ENCODE measurements around the gene SLCO3A1. TPM values are rescaled to one million over a fixed set of nuclear protein-coding genes. Genes with fewer than 3 reads are reported as not detected.

SLCO3A1 gene
- total RNA-seq, 1 donor from 2014 or later = 1.2 TPM

DNA sequence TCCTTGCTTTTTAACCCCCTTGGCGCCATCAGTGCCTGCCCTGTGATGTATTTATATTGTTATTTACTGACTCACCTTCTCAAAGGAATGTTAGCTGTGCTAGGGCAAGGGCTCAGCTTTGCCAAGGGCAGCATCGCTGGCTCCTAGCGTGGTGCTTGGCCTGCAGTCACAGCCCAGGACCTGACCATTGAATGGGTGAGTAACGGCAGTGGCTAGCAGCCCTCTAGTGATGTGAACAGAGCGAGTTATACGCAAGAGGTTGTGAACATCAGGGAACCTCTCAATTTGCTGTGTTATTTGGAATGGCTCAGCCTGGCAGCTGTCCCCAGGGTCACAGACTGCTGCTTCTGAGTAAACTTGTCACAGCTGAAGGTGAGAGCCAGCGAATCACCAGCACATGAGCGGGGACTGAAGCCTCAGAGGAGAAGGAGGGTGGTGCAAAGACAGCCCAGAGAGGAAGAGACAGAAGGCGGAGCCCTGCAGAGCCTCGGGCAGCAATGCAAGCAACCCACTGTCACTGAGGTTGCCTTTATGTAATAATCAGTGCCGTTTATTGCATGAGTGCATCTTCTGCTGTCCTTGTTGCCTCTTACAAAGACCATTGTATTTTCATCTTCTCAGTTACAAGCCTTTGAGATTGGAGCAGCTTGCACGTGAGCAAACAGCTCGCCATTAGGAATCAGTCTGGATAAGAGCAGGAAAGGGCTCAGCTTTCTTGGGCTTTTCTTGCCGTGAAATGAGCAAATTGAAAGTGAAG lies 158.3 kb downstream of the SLCO3A1 start:
- no peak for DNase-seq

DNA sequence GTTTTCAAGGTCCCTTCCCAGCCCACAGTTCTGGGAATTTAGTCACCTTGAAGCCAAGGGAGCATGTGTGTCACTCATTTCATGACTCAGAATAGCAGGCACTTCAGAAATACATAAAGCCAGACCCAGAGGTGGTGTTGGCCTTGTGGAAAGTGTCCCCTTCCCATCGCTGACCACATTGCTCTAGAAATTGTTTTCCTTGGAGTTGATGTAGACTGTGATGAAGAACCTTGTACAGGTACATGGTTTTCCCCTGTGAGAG lies 158.8 kb downstream of the SLCO3A1 start:
- no peak for DNase-seq

DNA sequence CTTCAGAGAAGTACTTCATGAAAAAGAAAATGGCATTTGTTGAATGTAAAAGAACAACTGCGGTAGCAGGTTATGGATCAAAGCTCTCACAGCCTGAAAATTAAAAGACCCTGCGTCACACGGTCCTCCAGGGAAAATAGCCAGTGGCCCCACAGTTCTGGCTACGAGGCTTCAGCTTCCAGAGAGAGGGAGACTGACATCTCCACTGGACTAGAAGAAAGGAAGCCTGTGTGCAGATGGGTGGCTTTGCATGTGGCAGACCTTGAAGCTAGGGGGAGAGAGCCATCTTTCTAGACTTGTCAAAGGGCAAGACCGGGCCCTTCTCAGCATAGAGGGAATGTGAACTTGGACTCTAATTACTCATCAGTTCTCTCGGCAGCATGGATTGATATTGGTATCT lies 159.4 kb downstream of the SLCO3A1 start:
- DNase-seq = no peak

- DNase-seq = no peak
Measured at GRCh38 chr15:92014281-92015030, 160.9 kb downstream of the SLCO3A1 start.

DNA sequence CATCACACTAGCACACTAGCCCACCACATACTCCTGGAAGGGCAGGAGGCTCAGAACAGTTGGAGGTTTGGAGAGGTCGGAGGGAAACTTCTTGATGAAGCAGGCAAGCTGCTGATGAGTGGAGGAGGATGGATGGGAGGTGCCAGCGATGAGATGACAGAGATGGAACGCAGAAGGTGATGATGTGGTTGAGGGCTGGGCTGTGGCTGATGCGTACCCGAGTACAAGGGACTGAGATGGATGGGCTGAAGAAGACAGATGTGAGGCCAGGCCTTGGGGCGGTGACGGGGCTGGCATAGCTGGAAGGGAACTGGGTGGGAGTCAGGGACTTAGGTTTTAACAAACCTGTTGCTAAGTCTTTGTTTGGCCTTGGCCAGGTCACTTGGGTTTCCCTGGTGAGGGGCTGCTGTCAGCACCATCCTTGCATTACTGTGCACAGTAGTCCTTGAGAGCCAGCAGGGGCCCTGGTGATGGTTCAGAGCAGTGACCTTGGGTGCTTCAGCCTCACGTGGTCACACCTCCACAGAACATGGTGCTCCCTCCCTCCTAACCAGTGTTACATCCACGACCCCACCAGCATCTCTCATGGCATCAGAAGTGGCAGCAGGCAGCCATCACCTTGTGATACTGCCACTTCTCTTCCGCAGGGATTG lies 164.5 kb downstream of the SLCO3A1 start:
- DNase-seq = no peak

- no peak for DNase-seq
Measured at GRCh38 chr15:92018535-92019239, 165.2 kb downstream of the SLCO3A1 start.

DNA sequence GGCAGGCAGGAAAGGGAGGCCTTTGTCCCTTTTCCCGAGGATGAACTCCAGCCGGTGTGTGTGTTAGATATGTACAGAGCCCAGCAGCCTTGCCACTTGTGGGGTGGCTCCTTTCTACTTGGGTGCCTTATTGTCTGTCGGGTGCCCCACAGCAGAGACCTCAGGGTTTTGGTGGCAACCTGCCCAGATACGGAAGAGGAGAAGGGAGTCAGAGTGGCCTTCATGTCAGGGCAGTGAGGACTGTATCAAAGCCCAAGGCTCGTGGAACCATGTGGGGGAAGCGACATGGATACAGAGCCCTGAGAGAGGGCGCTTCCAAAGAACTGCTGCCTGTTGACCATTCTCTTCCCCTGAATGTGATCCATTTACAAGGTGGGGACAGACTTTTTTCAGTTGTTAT lies 166.2 kb downstream of the SLCO3A1 start:
- DNase-seq = no peak

DNA sequence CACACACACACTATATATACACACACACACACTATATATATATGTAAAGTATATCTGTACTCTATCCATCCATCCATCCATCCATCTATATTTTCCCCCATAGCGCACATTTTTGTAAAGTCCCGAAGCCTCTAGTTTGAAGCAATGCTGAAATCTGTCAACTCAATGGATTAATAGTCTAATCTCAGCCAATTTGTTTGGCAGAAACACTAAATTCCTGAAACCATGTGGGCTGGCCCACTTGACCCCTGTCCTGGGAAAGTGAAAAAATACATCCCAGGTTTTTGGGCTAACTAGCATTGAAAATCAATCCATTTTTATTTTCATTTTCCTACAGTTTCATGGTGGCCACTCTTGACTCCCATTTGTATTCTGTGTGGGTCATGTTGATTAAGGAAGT lies 166.7 kb downstream of the SLCO3A1 start:
- DNase-seq = no peak

DNA sequence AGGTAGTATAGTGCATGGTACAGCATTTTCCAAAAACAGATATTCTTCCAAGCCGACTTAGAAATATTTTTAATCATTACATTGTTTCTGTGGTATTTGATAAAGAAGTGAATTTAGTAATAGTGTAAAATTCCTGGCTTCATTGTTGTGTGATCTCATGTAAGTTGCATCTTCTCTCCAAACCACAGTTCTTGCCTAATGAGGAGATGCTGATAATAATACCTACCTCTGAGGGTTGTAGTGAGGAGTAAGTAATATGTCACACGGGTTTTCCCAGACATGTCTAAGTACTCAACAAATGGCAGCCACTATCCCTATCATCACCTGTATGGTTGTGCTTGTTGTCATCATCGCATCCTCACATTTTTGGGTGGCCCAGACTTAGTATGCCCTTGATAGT lies 167.3 kb downstream of the SLCO3A1 start:
- no peak for DNase-seq

- no peak for DNase-seq
Measured at GRCh38 chr15:92021792-92022191, 168.3 kb downstream of the SLCO3A1 start.

DNA sequence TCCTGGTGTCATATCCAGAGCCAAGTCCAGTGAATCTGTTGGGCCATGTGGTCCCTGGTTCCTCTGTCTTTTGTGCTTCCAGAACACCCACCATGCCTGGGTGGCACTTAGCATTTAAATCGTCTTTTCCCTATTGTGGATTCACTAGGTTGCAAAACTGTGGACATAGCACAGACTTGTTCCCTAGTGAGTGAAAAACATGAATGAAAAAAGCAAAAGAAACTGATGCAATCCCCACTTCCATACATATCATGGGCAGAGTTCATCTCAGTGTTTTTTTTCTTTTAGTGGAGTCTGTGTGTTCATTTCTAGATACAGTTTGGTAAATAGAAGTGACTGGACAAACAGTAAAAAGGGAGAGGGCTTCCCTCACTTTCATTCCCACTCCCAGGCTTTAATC lies 170.5 kb downstream of the SLCO3A1 start:
- no peak for DNase-seq

DNA sequence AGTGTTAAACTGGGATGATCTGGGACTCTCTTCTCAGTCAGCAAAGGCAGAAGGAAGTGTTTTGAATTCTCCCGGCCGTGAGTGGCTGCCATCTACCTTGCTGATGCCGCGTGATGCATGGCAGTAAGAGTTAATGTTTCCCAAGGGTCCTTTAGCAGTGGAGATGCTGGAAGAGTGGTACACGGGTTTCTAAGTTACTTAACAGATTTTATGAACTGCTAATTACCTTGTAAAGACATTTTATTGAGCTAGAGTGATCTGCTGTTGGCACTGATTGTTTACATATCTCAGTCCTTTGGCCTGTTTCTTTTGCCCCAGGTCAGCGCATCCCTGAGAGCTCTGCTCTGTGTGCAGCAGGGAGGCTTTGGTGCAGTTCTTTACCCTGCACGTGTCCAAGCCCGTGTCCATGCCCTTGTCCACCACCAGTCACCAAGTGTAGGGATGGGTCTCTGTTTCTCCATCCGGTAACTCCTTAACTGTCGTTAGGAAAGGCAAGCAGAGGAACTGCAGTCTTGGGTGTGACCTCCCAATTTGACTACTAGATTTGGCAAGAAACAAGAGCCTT lies 172.3 kb downstream of the SLCO3A1 start:
- DNase-seq = no peak

GRCh38 chr15:92028389-92028724 lies 174.8 kb downstream of the SLCO3A1 start:
- DNase-seq = no peak

DNA sequence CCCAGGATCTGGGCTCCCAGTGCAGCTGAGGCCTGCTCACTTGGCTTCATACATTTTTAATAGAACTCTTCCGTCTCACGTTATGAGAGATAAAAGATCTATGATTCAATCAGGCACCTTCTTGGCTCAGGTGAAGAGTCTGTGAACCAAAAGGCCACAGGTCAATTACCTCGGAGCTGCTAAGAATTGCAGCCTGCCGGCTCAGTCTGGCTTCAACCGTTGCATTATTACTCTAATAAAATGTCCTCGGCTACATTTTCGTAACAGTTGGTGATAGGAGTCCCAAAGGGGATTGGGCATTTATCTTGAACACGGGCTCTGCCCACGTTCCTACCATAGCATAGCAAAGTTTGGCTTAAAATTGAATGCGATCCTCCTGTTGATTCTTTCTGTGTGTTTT lies 176.3 kb downstream of the SLCO3A1 start:
- no peak for DNase-seq

DNA sequence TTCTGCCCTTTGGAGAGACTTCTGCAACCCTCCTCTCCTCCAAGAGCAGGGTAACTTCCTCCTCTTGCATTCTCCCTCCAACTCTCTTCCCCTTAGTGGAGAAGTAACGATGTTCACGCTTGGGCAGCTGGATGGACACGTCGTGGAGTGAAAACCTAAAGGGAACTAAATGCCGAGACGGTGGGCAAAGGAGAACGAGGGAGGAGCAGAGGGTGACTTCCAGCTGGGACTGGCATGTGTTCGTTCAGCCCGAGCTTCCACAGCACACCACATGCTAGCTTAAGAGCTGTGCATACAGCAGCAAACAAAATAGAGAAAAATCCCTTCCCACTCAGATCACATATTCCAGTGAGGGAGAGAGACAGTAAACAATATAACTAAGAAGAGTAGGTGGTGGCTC lies 179.8 kb downstream of the SLCO3A1 start:
- no peak for DNase-seq

DNA sequence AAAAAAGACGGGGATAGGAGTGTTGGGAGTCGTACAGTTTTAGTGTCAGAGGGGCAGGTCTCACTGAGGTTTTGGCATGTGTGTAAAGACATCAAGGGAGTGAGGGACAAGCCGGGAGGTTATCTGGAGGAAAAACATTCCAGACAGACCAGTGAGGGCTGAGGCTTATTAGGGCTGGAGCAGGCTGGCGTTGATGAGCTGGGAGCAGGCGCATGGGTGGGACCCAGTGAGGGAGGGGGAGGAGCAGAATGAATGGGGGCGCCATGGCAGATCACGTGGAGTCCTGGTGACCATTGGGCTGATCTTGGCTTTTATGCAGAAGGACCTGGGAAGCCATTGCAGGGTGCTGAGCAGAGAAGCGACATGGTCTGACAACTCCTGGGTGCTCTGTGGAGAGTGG lies 180.2 kb downstream of the SLCO3A1 start:
- no peak for DNase-seq

DNA sequence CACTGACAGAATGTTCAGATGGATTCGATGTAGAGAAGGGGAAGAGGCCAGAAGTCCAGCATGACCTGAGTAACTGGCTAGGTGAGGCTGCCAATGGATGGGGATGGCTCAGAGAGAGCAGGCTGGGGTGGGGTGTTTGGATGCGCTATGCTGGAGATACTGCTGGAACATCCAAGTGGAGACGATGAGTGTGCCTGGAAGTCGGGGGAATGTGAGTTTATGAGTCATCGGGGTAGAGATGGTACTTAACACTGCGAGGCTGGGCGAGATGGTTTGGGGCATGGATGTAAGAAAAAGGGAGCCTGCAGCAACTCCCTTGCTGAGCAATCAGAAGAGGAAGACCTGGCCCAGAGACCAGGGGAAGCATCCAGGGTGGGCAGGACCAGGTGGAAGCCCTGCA lies 180.7 kb downstream of the SLCO3A1 start:
- DNase-seq = no peak

GRCh38 chr15:92035551-92035950 lies 182.0 kb downstream of the SLCO3A1 start:
- DNase-seq = no peak

DNA sequence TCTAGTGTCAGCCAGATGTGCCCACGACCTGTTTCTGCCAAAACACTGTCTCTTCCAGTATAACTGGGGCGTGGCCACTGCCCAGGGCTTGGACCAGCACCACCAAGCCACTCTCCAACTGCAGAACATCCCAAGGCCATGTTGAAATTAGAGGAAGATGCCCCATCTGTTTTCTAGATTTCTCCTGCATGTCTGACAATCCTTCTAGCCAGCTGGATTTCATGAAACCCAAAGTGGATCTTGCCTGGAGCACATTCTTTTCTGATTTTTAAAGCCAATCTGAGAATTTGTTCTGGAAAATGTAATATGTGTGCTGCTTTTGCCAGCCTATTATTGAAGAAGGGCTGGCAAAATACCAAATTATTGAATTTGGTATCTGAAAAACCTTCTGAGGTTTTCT lies 182.5 kb downstream of the SLCO3A1 start:
- no peak for DNase-seq

DNA sequence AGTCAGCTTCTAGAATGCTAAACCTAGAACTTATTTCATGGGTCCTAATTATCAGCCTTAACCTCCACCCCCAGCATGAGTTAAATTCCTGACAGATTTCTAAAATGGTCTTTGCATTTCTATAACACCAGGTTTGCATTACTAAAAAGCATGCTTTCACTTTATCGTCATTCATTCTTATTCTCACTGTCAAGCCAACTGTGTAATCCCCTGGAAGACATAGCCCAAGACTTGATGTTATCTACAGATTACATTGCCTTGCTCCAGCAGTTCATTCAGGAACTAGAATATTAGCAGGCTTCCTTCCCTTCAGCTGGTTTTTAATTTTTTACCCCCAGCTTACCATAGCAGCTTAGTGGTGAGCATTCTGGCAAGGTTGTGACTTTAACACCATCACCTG lies 184.0 kb downstream of the SLCO3A1 start:
- DNase-seq = no peak

GRCh38 chr15:92040350-92040749 lies 186.8 kb downstream of the SLCO3A1 start:
- no peak for DNase-seq

- DNase-seq = no peak
Measured at GRCh38 chr15:92041371-92041770, 187.9 kb downstream of the SLCO3A1 start.

DNA sequence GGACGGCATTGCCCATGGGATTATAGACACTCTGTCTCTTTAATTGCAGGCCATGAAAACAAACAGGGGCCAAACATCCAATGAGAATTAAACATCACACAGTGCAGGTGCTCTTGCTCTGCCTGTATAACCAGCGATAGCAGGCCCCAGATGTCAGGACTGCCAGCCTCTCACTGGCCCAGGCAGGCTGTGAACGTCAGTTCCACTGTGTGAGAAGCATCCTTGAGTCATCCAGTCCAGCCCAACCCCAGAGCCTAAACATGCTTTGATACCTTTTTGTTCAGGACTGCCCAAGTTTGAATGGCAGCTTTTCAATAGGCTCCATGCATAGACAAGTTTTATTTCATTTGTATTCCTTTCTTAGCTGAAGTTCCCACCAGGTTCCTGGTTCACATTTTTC lies 189.8 kb downstream of the SLCO3A1 start:
- no peak for DNase-seq

Measured in dermis blood vessel endothelial cell (primary cell).